Activated CD4-positive, alpha-beta T cell treated with anti-CD3 and anti-CD28 coated beads, Interleukin-2, amount 10 ng/mL, durations not matched to agents 7 days and 5 days (primary cell): ENCODE measurements around the gene HOXC5. TPM values are rescaled to one million over a fixed set of nuclear protein-coding genes. Genes with fewer than 3 reads are reported as not detected.
"Not testable (repeated sequence)": the region's sequence is repeated elsewhere in the genome, so short reads cannot be mapped to it uniquely, and the experiment has no call there.

Experiments
- CTCF ChIA-PET: fragments of 350-600 bp; sonication (Branson Sonifier 250); formaldehyde crosslinking; loops from one replicate; lab custom pipeline; 2021; ENCODE audit warnings: antibody characterized with exemption; lab: Charles Lee
- POLR2A ChIA-PET: fragments of 350-600 bp; sonication (Branson Sonifier 250); formaldehyde crosslinking; loops from one replicate; lab custom pipeline; 2021; ENCODE audit warnings: antibody characterized with exemption; lab: Charles Lee
- DNase-seq: peaks from one replicate; pipeline ENCODE4 v3.0.0-alpha.2; 2020
- H3K27ac Mint-ChIP-seq: one replicate; pipeline ENCODE4 v1.8.0; 2021; ENCODE audit warnings: mild to moderate bottlenecking, moderate library complexity, mixed read lengths
- H3K27me3 Mint-ChIP-seq: one replicate; pipeline ENCODE4 v1.8.0; 2021; ENCODE audit warnings: mixed read lengths
- H3K36me3 Mint-ChIP-seq: one replicate; pipeline ENCODE4 v1.8.0; 2021; ENCODE audit warnings: low read depth, mixed read lengths
- H3K4me1 Mint-ChIP-seq: one replicate; pipeline ENCODE4 v1.8.0; 2021; ENCODE audit warnings: mixed read lengths
- H3K4me3 Mint-ChIP-seq: one replicate; pipeline ENCODE4 v1.8.0; 2021; ENCODE audit warnings: mild to moderate bottlenecking, moderate library complexity, mixed read lengths
- H3K9me3 Mint-ChIP-seq: one replicate; pipeline ENCODE4 v1.8.0; 2021; ENCODE audit warnings: mixed read lengths
- total RNA-seq, 2 experiments: library from RNA; stranded (reverse); gene quantifications; one replicate each; pipeline ENCODE4 v1.2.3, GENCODE V29; 2021

Gene HOXC5
- total RNA-seq, 2 experiments from 2014 or later: not detected

GRCh38 chr12:54037360-54038283 lies 4.8 kb downstream of the HOXC5 start:
- DNase-seq: no peak
- H3K27me3 Mint-ChIP-seq: peaks cover 89% of the 10 kb centered on the region
- H3K36me3 Mint-ChIP-seq: no peaks in the 10 kb centered on the region
- peaks cover 13% of the 10 kb centered on the region for H3K4me1 Mint-ChIP-seq
- ChIA-PET POLR2A (interaction anchor here (0.7 kb wide), 1 partner anchor 112 kb away, joined by 3 read pairs; no protein-coding TSS in a partner anchor), CTCF (interaction anchor here (0.8 kb wide), 1 partner anchor 170 kb away, joined by 3 read pairs; no protein-coding TSS in a partner anchor)
- H3K27ac Mint-ChIP-seq: no peak overlapping the region
- H3K4me3 Mint-ChIP-seq: no peak overlapping the region
- no peaks in the 10 kb centered on the region for H3K9me3 Mint-ChIP-seq

- POLR2A ChIA-PET: interaction anchor here (0.7 kb wide), 1 partner anchor 113 kb away, joined by 3 read pairs; no protein-coding TSS in a partner anchor
- Mint-ChIP-seq H3K36me3 (no peaks in the 10 kb centered on the region), H3K4me3 (no peak overlapping the region), H3K4me1 (peaks cover 9% of the 10 kb centered on the region), H3K27me3 (peaks cover 90% of the 10 kb centered on the region), H3K9me3 (no peaks in the 10 kb centered on the region), H3K27ac (no peak overlapping the region)
- DNase-seq: no peak
- CTCF ChIA-PET: interaction anchor here (0.8 to 1.4 kb wide), 2 partner anchors 11 to 169 kb away, joined by 3 read pairs; no protein-coding TSS in a partner anchor
Observed at GRCh38 chr12:54038284-54038870, 5.5 kb downstream of the HOXC5 start.

GRCh38 chr12:54038871-54039414 lies 6.1 kb downstream of the HOXC5 start:
- peaks cover 11% of the 10 kb centered on the region for H3K4me1 Mint-ChIP-seq
- peaks cover 93% of the 10 kb centered on the region for H3K27me3 Mint-ChIP-seq
- no peak overlapping the region for H3K27ac Mint-ChIP-seq
- ChIA-PET POLR2A (no interaction called here), CTCF (interaction anchor here (0.8 to 1.4 kb wide), 2 partner anchors 12 to 169 kb away, joined by 3 read pairs; no protein-coding TSS in a partner anchor)
- H3K4me3 Mint-ChIP-seq: no peak overlapping the region
- H3K36me3 Mint-ChIP-seq: no peaks in the 10 kb centered on the region
- DNase-seq: no peak
- no peaks in the 10 kb centered on the region for H3K9me3 Mint-ChIP-seq

- CTCF ChIA-PET: interaction anchor here (1.4 kb wide), 1 partner anchor 12 kb away, joined by 3 read pairs; no protein-coding TSS in a partner anchor
- no peak overlapping the region for H3K4me3 Mint-ChIP-seq
- no peaks in the 10 kb centered on the region for H3K36me3 Mint-ChIP-seq
- DNase-seq: no peak
- POLR2A ChIA-PET: no interaction called here
- H3K27ac Mint-ChIP-seq: no peak overlapping the region
- H3K4me1 Mint-ChIP-seq: peaks cover 13% of the 10 kb centered on the region
- peaks cover 94% of the 10 kb centered on the region for H3K27me3 Mint-ChIP-seq
- H3K9me3 Mint-ChIP-seq: no peaks in the 10 kb centered on the region
Observed at GRCh38 chr12:54039417-54040147, 6.7 kb downstream of the HOXC5 start.

- H3K4me3 Mint-ChIP-seq: no peak overlapping the region
- H3K4me1 Mint-ChIP-seq: peaks cover 11% of the 10 kb centered on the region
- POLR2A ChIA-PET: no interaction called here
- no peak for DNase-seq
- no peaks in the 10 kb centered on the region for H3K9me3 Mint-ChIP-seq
- CTCF ChIA-PET: interaction anchor here (1.8 kb wide), 2 partner anchors 23 to 99 kb away, joined by 5 to 6 read pairs; no protein-coding TSS in a partner anchor
- peaks cover 95% of the 10 kb centered on the region for H3K27me3 Mint-ChIP-seq
- H3K36me3 Mint-ChIP-seq: no peaks in the 10 kb centered on the region
- no peak overlapping the region for H3K27ac Mint-ChIP-seq
Observed at GRCh38 chr12:54040148-54040494, 7.3 kb downstream of the HOXC5 start.

GRCh38 chr12:54040648-54041047 lies 7.8 kb downstream of the HOXC5 start:
- DNase-seq: no peak
- CTCF ChIA-PET: interaction anchor here (0.9 to 1.8 kb wide), 5 partner anchors 8 to 162 kb away, joined by 3 to 6 read pairs (median 5); partner anchors contain the start of gene HOXC5
- Mint-ChIP-seq H3K4me1 (peaks cover 10% of the 10 kb centered on the region), H3K27me3 (peaks cover 95% of the 10 kb centered on the region), H3K36me3 (no peaks in the 10 kb centered on the region), H3K9me3 (no peaks in the 10 kb centered on the region), H3K4me3 (no peak overlapping the region), H3K27ac (no peak overlapping the region)
- POLR2A ChIA-PET: no interaction called here

GRCh38 chr12:54041097-54041690 lies 8.3 kb downstream of the HOXC5 start:
- Mint-ChIP-seq H3K27me3 (peaks cover 95% of the 10 kb centered on the region), H3K4me3 (no peak overlapping the region), H3K27ac (no peak overlapping the region), H3K4me1 (peaks cover 10% of the 10 kb centered on the region), H3K9me3 (no peaks in the 10 kb centered on the region), H3K36me3 (no peaks in the 10 kb centered on the region)
- CTCF ChIA-PET: interaction anchor here (0.8 to 1.8 kb wide), 6 partner anchors 9 to 162 kb away, joined by 3 to 6 read pairs (median 4); partner anchors contain the start of genes HOXC10 and HOXC5
- no peak for DNase-seq
- POLR2A ChIA-PET: no interaction called here

- DNase-seq, H3K4me3 Mint-ChIP-seq, H3K27ac Mint-ChIP-seq, POLR2A ChIA-PET, H3K36me3 Mint-ChIP-seq, H3K9me3 Mint-ChIP-seq: not testable (repeated sequence)
- CTCF ChIA-PET: interaction anchor here (0.8 to 1.8 kb wide), 3 partner anchors 24 to 97 kb away, joined by 3 to 6 read pairs (median 5); partner anchors contain the start of gene HOXC10
- H3K27me3 Mint-ChIP-seq: peaks cover 95% of the 10 kb centered on the region
- peaks cover 11% of the 10 kb centered on the region for H3K4me1 Mint-ChIP-seq
Observed at GRCh38 chr12:54042033-54042432, 9.2 kb downstream of the HOXC5 start.

- CTCF ChIA-PET: interaction anchor here (0.5 to 0.6 kb wide), 2 partner anchors 10 to 148 kb away, joined by 3 read pairs; partner anchors contain the start of gene HOXC4
- no peak overlapping the region for H3K4me3 Mint-ChIP-seq
- POLR2A ChIA-PET: no interaction called here
Observed at GRCh38 chr12:54042970-54043853, 10.4 kb downstream of the HOXC5 start.

GRCh38 chr12:54044425-54045103 lies 11.7 kb downstream of the HOXC5 start:
- ChIA-PET CTCF (interaction anchor here (0.6 to 1.6 kb wide), 2 partner anchors 16 to 178 kb away, joined by 3 to 4 read pairs; partner anchors contain the start of gene HOXC6), POLR2A (interaction anchor here (0.5 to 0.6 kb wide), 2 partner anchors 497 to 1785 kb away, joined by 4 to 5 read pairs; partner anchors contain the start of gene DNAJC14)
- Mint-ChIP-seq H3K27ac (no peak overlapping the region), H3K9me3 (no peaks in the 10 kb centered on the region), H3K4me3 (no peak overlapping the region), H3K4me1 (peaks cover 14% of the 10 kb centered on the region), H3K36me3 (no peaks in the 10 kb centered on the region), H3K27me3 (peaks cover 96% of the 10 kb centered on the region)
- DNase-seq: no peak

More at GRCh38 chr12:54042970-54043853, 10.4 kb downstream of the HOXC5 start:
- Mint-ChIP-seq H3K27me3 (peaks cover 95% of the 10 kb centered on the region), H3K27ac (no peak overlapping the region), H3K36me3 (no peaks in the 10 kb centered on the region), H3K4me1 (peaks cover 13% of the 10 kb centered on the region), H3K9me3 (no peaks in the 10 kb centered on the region)
- no peak for DNase-seq
